ENCODE data around the gene SLC9A9.
"Not testable (repeated sequence)": the region's sequence is repeated elsewhere in the genome, so short reads cannot be mapped to it uniquely, and the experiment has no call there.

- TF ChIP-seq CTCF, POLR2AphosphoS5, POLR2A, EP300 (IDR thresholded peaks at IDR 0.05): not testable (repeated sequence)
These were observed 50.1 kb downstream of the SLC9A9 start for GRCh38 chr3:143798151-143798550.
